Immature natural killer cell (primary cell): ENCODE measurements around the gene ACTL8. TPM values are rescaled to one million over a fixed set of nuclear protein-coding genes. Genes with fewer than 3 reads are reported as not detected.

Experiments used
- DNase-seq, 3 donors: peaks; one replicate each; pipeline ENCODE4 v3.0.0; 2022; ENCODE audit warnings: mixed read lengths in 1 of 3
- H3K27ac Mint-ChIP-seq, 6 donors: one replicate each; pipeline ENCODE4 v1.8.0; 2020; ENCODE audit warnings: mixed read lengths in 6 of 6, mild to moderate bottlenecking in 5 of 6, inconsistent platforms in 4 of 6, moderate library complexity in 3 of 6
- H3K27me3 Mint-ChIP-seq, 3 donors: one replicate each; pipeline ENCODE4 v1.8.0; 2020 to 2021; ENCODE audit warnings: low read depth in 3 of 3, mild to moderate bottlenecking in 3 of 3, mixed read lengths in 3 of 3, moderate library complexity in 3 of 3, inconsistent platforms in 1 of 3
- H3K36me3 Mint-ChIP-seq, 3 donors: one replicate each; pipeline ENCODE4 v1.8.0; 2020; ENCODE audit warnings: mixed read lengths in 3 of 3, inconsistent platforms in 2 of 3, mild to moderate bottlenecking in 2 of 3
- H3K4me1 Mint-ChIP-seq, 2 donors: one replicate each; pipeline ENCODE4 v1.8.0; 2020; ENCODE audit warnings: inconsistent platforms in 2 of 2, mild to moderate bottlenecking in 2 of 2, mixed read lengths in 2 of 2, moderate library complexity in 1 of 2
- H3K4me3 Mint-ChIP-seq, 5 donors: one replicate each; pipeline ENCODE4 v1.8.0; 2020; ENCODE audit warnings: mild to moderate bottlenecking in 5 of 5, mixed read lengths in 5 of 5, inconsistent platforms in 3 of 5, moderate library complexity in 3 of 5
- H3K9me3 Mint-ChIP-seq, 6 donors: one replicate each; pipeline ENCODE4 v1.8.0; 2020; ENCODE audit warnings: mild to moderate bottlenecking in 6 of 6, mixed read lengths in 6 of 6, inconsistent platforms in 4 of 6, moderate library complexity in 3 of 6
- polyA plus RNA-seq, 3 donors: library from polyadenylated mRNA; unstranded; fragments of 300-500 nt; fragmentation: Illumina TruSeq; gene quantifications; one replicate each; pipeline ENCODE4 v1.2.3, GENCODE V29; 2021

Gene ACTL8
- not detected for polyA plus RNA-seq

GRCh38 chr1:17755120-17755519 lies at the start of gene ACTL8:
Gene ACTL8, plus strand, starts transcription at chr1:17755333. Its CDS starts 67,676 bp downstream, at chr1:17823009.
- peaks cover 0 to 5% (median 3%) of the 10 kb centered on the region in 3 donors for H3K27me3 Mint-ChIP-seq
- DNase-seq, result no peak
- peaks cover 3 to 9% (median 4%) of the 10 kb centered on the region in 3 donors for H3K36me3 Mint-ChIP-seq
- H3K9me3 Mint-ChIP-seq, result peaks cover 22 to 68% (median 45%) of the 10 kb centered on the region in 6 donors
- no peak within 1 kb of the TSS for H3K27ac Mint-ChIP-seq
- no peak within 1 kb of the TSS for H3K4me3 Mint-ChIP-seq
- no peaks in the 10 kb centered on the region for H3K4me1 Mint-ChIP-seq

GRCh38 chr1:17706445-17706844 lies 48.7 kb upstream of the ACTL8 start:
- Mint-ChIP-seq H3K27me3 (no peaks in the 10 kb centered on the region), H3K4me3 (no peak overlapping the region), H3K9me3 (no peaks in the 10 kb centered on the region), H3K36me3 (no peaks in the 10 kb centered on the region), H3K4me1 (no peaks in the 10 kb centered on the region), H3K27ac (no peak overlapping the region)
- no peak for DNase-seq

- no peak for DNase-seq
- Mint-ChIP-seq H3K27me3 (peaks cover 0 to 4% (median 3%) of the 10 kb centered on the region in 3 donors), H3K9me3 (no peaks in the 10 kb centered on the region), H3K27ac (no peak overlapping the region), H3K4me3 (no peak overlapping the region), H3K36me3 (no peaks in the 10 kb centered on the region), H3K4me1 (no peaks in the 10 kb centered on the region)
These were observed 45.2 kb upstream of the ACTL8 start for GRCh38 chr1:17709981-17710380.

GRCh38 chr1:17710889-17711576 lies 44.1 kb upstream of the ACTL8 start:
- no peaks in the 10 kb centered on the region for H3K36me3 Mint-ChIP-seq
- H3K4me3 Mint-ChIP-seq, result no peak overlapping the region
- H3K4me1 Mint-ChIP-seq, result no peaks in the 10 kb centered on the region
- H3K9me3 Mint-ChIP-seq, result no peaks in the 10 kb centered on the region
- H3K27ac Mint-ChIP-seq, result no peak overlapping the region
- DNase-seq, result no peak
- peaks cover 0 to 4% (median 3%) of the 10 kb centered on the region in 3 donors for H3K27me3 Mint-ChIP-seq

GRCh38 chr1:17711577-17711910 lies 43.6 kb upstream of the ACTL8 start:
- H3K27me3 Mint-ChIP-seq, result peaks cover 0 to 6% (median 4%) of the 10 kb centered on the region in 3 donors
- H3K27ac Mint-ChIP-seq, result no peak overlapping the region
- no peaks in the 10 kb centered on the region for H3K4me1 Mint-ChIP-seq
- H3K36me3 Mint-ChIP-seq, result no peaks in the 10 kb centered on the region
- no peak for DNase-seq
- H3K9me3 Mint-ChIP-seq, result peaks cover 0 to 1% (median 0%) of the 10 kb centered on the region in 6 donors
- H3K4me3 Mint-ChIP-seq, result no peak overlapping the region

- peaks cover 0 to 6% (median 4%) of the 10 kb centered on the region in 3 donors for H3K27me3 Mint-ChIP-seq
- peaks cover 0 to 1% (median 0%) of the 10 kb centered on the region in 6 donors for H3K9me3 Mint-ChIP-seq
- DNase-seq, result no peak
- H3K4me3 Mint-ChIP-seq, result no peak overlapping the region
- no peak overlapping the region for H3K27ac Mint-ChIP-seq
- H3K4me1 Mint-ChIP-seq, result no peaks in the 10 kb centered on the region
- H3K36me3 Mint-ChIP-seq, result no peaks in the 10 kb centered on the region
These were observed 43.2 kb upstream of the ACTL8 start for GRCh38 chr1:17711941-17712340.

- peaks cover 0 to 6% (median 4%) of the 10 kb centered on the region in 3 donors for H3K27me3 Mint-ChIP-seq
- no peak for DNase-seq
- H3K4me1 Mint-ChIP-seq, result no peaks in the 10 kb centered on the region
- H3K4me3 Mint-ChIP-seq, result no peak overlapping the region
- H3K36me3 Mint-ChIP-seq, result no peaks in the 10 kb centered on the region
- no peak overlapping the region for H3K27ac Mint-ChIP-seq
- H3K9me3 Mint-ChIP-seq, result peaks cover 0 to 1% (median 0%) of the 10 kb centered on the region in 6 donors
These were observed 41.1 kb upstream of the ACTL8 start for GRCh38 chr1:17713993-17714392.

GRCh38 chr1:17717594-17718535 lies 37.3 kb upstream of the ACTL8 start:
- H3K9me3 Mint-ChIP-seq, result peaks cover 0 to 1% (median 0%) of the 10 kb centered on the region in 6 donors
- H3K36me3 Mint-ChIP-seq, result no peaks in the 10 kb centered on the region
- no peak for DNase-seq
- H3K4me1 Mint-ChIP-seq, result no peaks in the 10 kb centered on the region
- H3K4me3 Mint-ChIP-seq, result no peak overlapping the region
- peaks cover 2 to 10% (median 3%) of the 10 kb centered on the region in 3 donors for H3K27me3 Mint-ChIP-seq
- no peak overlapping the region for H3K27ac Mint-ChIP-seq

- Mint-ChIP-seq H3K27ac (no peak overlapping the region), H3K36me3 (no peaks in the 10 kb centered on the region), H3K27me3 (peaks cover 2 to 6% (median 3%) of the 10 kb centered on the region in 3 donors), H3K4me1 (no peaks in the 10 kb centered on the region), H3K4me3 (no peak overlapping the region), H3K9me3 (peaks cover 0 to 1% (median 0%) of the 10 kb centered on the region in 6 donors)
- no peak for DNase-seq
These were observed 35.3 kb upstream of the ACTL8 start for GRCh38 chr1:17719874-17720273.

- H3K4me3 Mint-ChIP-seq, result no peak overlapping the region
- no peak overlapping the region for H3K27ac Mint-ChIP-seq
- H3K4me1 Mint-ChIP-seq, result no peaks in the 10 kb centered on the region
- no peak for DNase-seq
- H3K36me3 Mint-ChIP-seq, result no peaks in the 10 kb centered on the region
- H3K27me3 Mint-ChIP-seq, result peaks cover 0 to 6% (median 2%) of the 10 kb centered on the region in 3 donors
- no peaks in the 10 kb centered on the region for H3K9me3 Mint-ChIP-seq
These were observed 33.7 kb upstream of the ACTL8 start for GRCh38 chr1:17721444-17721843.

- Mint-ChIP-seq H3K27me3 (peaks cover 2 to 6% (median 2%) of the 10 kb centered on the region in 3 donors), H3K9me3 (no peaks in the 10 kb centered on the region), H3K4me1 (no peaks in the 10 kb centered on the region), H3K4me3 (no peak overlapping the region), H3K27ac (no peak overlapping the region), H3K36me3 (no peaks in the 10 kb centered on the region)
- DNase-seq, result no peak
These were observed 31.4 kb upstream of the ACTL8 start for GRCh38 chr1:17723684-17724083.

GRCh38 chr1:17724150-17724549 lies 31.0 kb upstream of the ACTL8 start:
- Mint-ChIP-seq H3K4me1 (no peaks in the 10 kb centered on the region), H3K4me3 (no peak overlapping the region), H3K27ac (no peak overlapping the region), H3K27me3 (peaks cover 2 to 6% (median 2%) of the 10 kb centered on the region in 3 donors), H3K9me3 (no peaks in the 10 kb centered on the region), H3K36me3 (no peaks in the 10 kb centered on the region)
- DNase-seq, result no peak

- Mint-ChIP-seq H3K9me3 (no peaks in the 10 kb centered on the region), H3K4me3 (no peak overlapping the region), H3K27ac (no peak overlapping the region), H3K4me1 (no peaks in the 10 kb centered on the region), H3K36me3 (no peaks in the 10 kb centered on the region), H3K27me3 (peaks cover 2 to 4% (median 2%) of the 10 kb centered on the region in 3 donors)
- no peak for DNase-seq
These were observed 29.9 kb upstream of the ACTL8 start for GRCh38 chr1:17725084-17725719.
